Spleen (tissue), 11 donors: ENCODE data around the gene PRDX3. TPM values are rescaled to one million over a fixed set of nuclear protein-coding genes. Genes with fewer than 3 reads are reported as not detected.

Experiments
- DNase-seq: peaks from one replicate; pipeline ENCODE4 v3.0.0-alpha.2; 2020
- H3K27ac ChIP-seq, 8 donors: fragments of 200-600 bp; sonication (generic) in 7 of 8; 1 replicate in 4 of 8; 2 replicates in 4 of 8; pipeline versions ENCODE4 v1.5.0 to v1.8.0; 2016 to 2021; ENCODE audit warnings: inconsistent platforms in 4 of 8, mild to moderate bottlenecking in 4 of 8, moderate library complexity in 1 of 8
- H3K27me3 ChIP-seq, 7 donors: fragments of 200-600 bp; sonication (generic) in 6 of 7; replicated peaks in 1 of 7; 1 replicate in 4 of 7; 2 replicates in 3 of 7; pipeline versions ENCODE4 v1.5.0 to v1.8.0; 2016 to 2021; ENCODE audit warnings: inconsistent platforms in 3 of 7, mild to moderate bottlenecking in 1 of 7
- H3K36me3 ChIP-seq, 6 donors: fragments of 200-600 bp; sonication (generic) in 5 of 6; 1 replicate in 4 of 6; 2 replicates in 2 of 6; pipeline versions ENCODE4 v1.5.0 to v1.8.0; 2016 to 2021; ENCODE audit warnings: inconsistent platforms in 2 of 6
- H3K4me1 ChIP-seq, 6 donors: fragments of 200-600 bp; sonication (generic) in 5 of 6; 1 replicate in 3 of 6; 2 replicates in 3 of 6; pipeline versions ENCODE4 v1.5.0 to v1.8.0; 2016 to 2021; ENCODE audit warnings: inconsistent platforms in 3 of 6
- H3K4me3 ChIP-seq, 8 donors: fragments of 200-600 bp; sonication (generic) in 7 of 8; 1 replicate in 4 of 8; 2 replicates in 4 of 8; pipeline versions ENCODE4 v1.5.0 to v1.8.0; 2016 to 2021; ENCODE audit warnings: inconsistent platforms in 4 of 8, mild to moderate bottlenecking in 4 of 8, moderate library complexity in 2 of 8
- H3K9me3 ChIP-seq, 8 donors: fragments of 200-600 bp; sonication (generic) in 7 of 8; 1 replicate in 4 of 8; 2 replicates in 4 of 8; pipeline versions ENCODE4 v1.5.0 to v1.8.0; 2016 to 2021; ENCODE audit warnings: inconsistent platforms in 4 of 8
- POLR2A ChIP-seq, 3 donors: fragments of 450-650 bp; IDR thresholded peaks; one replicate each; pipeline ENCODE4 v1.5.1; 2017; ENCODE audit warnings: antibody characterized with exemption in 3 of 3, mild to moderate bottlenecking in 1 of 3
- POLR2AphosphoS5 ChIP-seq, 3 donors: sonication (generic); formaldehyde crosslinking; IDR thresholded peaks; one replicate each; pipeline ENCODE4 v1.5.1; 2017; ENCODE audit warnings: antibody characterized with exemption in 3 of 3
- WGBS, 5 donors: extraction: QIAGEN DNeasy Blood & Tissue Kit in 3 of 5; methylation state at CpG; one replicate each; pipeline versions ENCODE4 v1.1.5 to v1.1.7; 2013 to 2018; 5-methylcytosine and 5-hydroxymethylcytosine counted together
- intact Hi-C: fragments of 100-400 bp; cut with DNase I; formaldehyde crosslinking; loops from one replicate; pipeline ENCODE4 v1.15.0; 2023; ENCODE audit warnings: low total_unique reads
- polyA plus RNA-seq, 3 donors: library from polyadenylated mRNA; stranded (reverse); fragments of 200-250 nt; gene quantifications; one replicate each; pipeline ENCODE4 v1.2.1, GENCODE V29; 2013
- total RNA-seq, 7 donors: library from RNA; depleted of rRNA in 3 of 7; stranded (reverse); fragments of >200 nt in 3 of 7; fragmentation: NEBNext Ultra II Directional in 4 of 7; extraction: Animal tissue kit (Norgen Biotek cat#: 25700) in 4 of 7; gene quantifications; one replicate each; pipeline versions ENCODE4 v1.1.0 to v1.2.1, GENCODE V29; 2016 to 2021
- TF ChIP-seq, protein P1 (sequence below), 11 experiments: fragments of 200-600 bp in 7 of 11; fragments of 450-650 bp in 4 of 11; sonication (generic) in 4 of 11; IDR thresholded peaks in 8 of 11; conservative IDR thresholded peaks in 3 of 11; 1 replicate in 7 of 11; 2 replicates in 4 of 11; pipeline versions ENCODE4 v1.4.0 to v1.8.0; 2016 to 2021; ENCODE audit warnings: antibody characterized with exemption in 11 of 11, inconsistent platforms in 4 of 11, mild to moderate bottlenecking in 1 of 11
- donor health status: healthy with polysubstance abuse.
- donor health status: DM: no; HTN: no; CAD: no; lungs with moderate emphysema.
- donor health status: DM: no; HTN: no; CAD: no.
- donor health status: Bipolar disorder and iron deficiency.
- donor health status: healthy.
- donor health status: DM: no; HTN: no; CAD: no.
- donor health status: DM: yes; HTN: yes; CAD: no.

Gene PRDX3
- total and polyA plus RNA-seq, 10 donors: 61.9 to 138 (median 96.5) TPM

GRCh38 chr10:119209736-119210355 is 31.2 kb upstream of the PRDX3 start:
- peaks cover 36 to 86% (median 78%) of the 10 kb centered on the region in 6 donors for H3K4me1 ChIP-seq
- H3K9me3 ChIP-seq: no peaks in the 10 kb centered on the region
- intact Hi-C loops: loop anchor here (5.0 to 10.0 kb wide), 3 partner anchors 55 to 207 kb away; no protein-coding TSS in a partner anchor
- no peaks in the 10 kb centered on the region for H3K27me3 ChIP-seq
- 42 to 49% (median 46%) methylated on average over 9 of the region's 9 CpGs for WGBS, 5 donors
- peaks cover 0 to 6% (median 0%) of the 10 kb centered on the region in 6 donors for H3K36me3 ChIP-seq
- DNase-seq: no peak
- peak overlapping the region; percentile 59 to 96 (median 86) for H3K4me3 ChIP-seq
- TF ChIP-seq, protein P1, sequence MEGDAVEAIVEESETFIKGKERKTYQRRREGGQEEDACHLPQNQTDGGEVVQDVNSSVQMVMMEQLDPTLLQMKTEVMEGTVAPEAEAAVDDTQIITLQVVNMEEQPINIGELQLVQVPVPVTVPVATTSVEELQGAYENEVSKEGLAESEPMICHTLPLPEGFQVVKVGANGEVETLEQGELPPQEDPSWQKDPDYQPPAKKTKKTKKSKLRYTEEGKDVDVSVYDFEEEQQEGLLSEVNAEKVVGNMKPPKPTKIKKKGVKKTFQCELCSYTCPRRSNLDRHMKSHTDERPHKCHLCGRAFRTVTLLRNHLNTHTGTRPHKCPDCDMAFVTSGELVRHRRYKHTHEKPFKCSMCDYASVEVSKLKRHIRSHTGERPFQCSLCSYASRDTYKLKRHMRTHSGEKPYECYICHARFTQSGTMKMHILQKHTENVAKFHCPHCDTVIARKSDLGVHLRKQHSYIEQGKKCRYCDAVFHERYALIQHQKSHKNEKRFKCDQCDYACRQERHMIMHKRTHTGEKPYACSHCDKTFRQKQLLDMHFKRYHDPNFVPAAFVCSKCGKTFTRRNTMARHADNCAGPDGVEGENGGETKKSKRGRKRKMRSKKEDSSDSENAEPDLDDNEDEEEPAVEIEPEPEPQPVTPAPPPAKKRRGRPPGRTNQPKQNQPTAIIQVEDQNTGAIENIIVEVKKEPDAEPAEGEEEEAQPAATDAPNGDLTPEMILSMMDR (IDR thresholded peaks at IDR 0.05 in 8 of 11, conservative IDR thresholded peaks at IDR 0.05 in 3 of 11): peak in 5 of 11 experiments; percentile 24 to 43 (median 35)
- TF ChIP-seq POLR2AphosphoS5 (IDR thresholded peaks at IDR 0.05): no peak
- H3K27ac ChIP-seq: peak overlapping the region; percentile 58 to 99 (median 97)

DNA sequence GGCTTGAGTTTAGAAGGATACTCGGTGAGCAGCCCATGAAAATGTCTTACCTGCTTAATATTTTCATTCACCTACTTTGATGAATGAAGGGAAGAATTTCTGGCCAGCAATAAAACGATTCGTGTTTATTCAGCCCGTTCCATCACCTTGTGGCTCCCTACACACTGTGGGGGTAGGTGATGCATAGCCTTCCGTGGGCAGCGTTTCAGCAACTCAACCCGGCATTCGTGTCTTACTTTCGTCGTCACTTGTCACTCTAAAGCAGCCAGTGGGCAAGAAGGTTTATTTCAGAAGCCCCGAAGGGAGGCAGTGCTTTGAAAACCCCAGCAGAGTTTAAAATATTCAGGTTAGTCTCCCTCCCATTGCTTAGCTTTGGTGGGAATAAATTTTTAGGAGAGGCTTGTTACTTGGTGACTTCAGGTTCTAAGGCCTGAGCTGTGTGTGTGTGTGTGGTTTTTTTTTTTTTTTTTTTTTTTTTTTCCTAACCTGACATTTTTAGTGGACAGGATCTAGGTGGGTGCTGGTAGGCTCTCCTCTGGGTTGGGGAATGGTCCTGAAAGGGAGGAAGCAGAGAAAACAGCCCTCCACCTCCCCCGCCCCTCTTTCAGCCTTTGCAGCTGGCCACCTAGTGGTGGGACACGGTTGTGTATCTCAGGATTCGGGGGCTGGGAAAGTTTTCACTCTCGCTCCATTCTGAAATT is 30.6 kb upstream of the PRDX3 start:
- intact Hi-C loops: loop anchor here (5.0 kb wide), 2 partner anchors 98 to 208 kb away; no protein-coding TSS in a partner anchor
- Histone ChIP-seq H3K4me1 (peaks cover 35 to 79% (median 72%) of the 10 kb centered on the region in 6 donors), H3K36me3 (peaks cover 0 to 6% (median 0%) of the 10 kb centered on the region in 6 donors), H3K9me3 (no peaks in the 10 kb centered on the region), H3K27ac (peak overlapping the region; percentile 58 to 99 (median 97)), H3K27me3 (no peaks in the 10 kb centered on the region), H3K4me3 (peak overlapping the region; percentile 59 to 96 (median 86))
- whole genome bisulfite sequencing, 5 donors: 4 to 14% (median 7%) methylated on average over 15 of the region's 15 CpGs
- TF ChIP-seq POLR2A (IDR thresholded peaks at IDR 0.05) (no peak), POLR2AphosphoS5 (IDR thresholded peaks at IDR 0.05) (peak in 2 of 3 donors; percentile 6 to 23)
- TF ChIP-seq, protein P1 (IDR thresholded peaks at IDR 0.05 in 8 of 11, conservative IDR thresholded peaks at IDR 0.05 in 3 of 11): peak; percentile 52 to 84 (median 81)
- DNase-seq: peak; percentile 85

DNA sequence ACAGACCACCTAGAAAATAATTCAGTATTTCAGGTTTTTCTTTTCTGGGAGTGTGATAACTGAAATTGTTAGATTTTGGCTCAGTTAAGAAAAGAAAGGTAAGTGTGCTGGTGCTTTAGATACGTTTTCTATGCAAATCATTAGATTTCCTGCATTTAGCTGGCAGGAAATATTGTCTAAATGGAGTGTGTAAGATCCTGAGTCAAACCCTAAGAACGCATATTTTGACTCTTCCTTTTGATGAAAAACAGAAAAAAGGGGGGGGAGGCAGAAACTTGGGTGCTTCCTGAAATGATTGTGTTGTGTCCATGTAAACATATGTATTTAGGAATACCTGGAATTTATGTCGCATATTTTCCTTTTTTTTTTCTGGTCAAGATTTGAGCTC is 29.9 kb upstream of the PRDX3 start:
- Histone ChIP-seq H3K4me3 (peak overlapping the region; percentile 59 to 96 (median 86)), H3K36me3 (peaks cover 0 to 6% (median 0%) of the 10 kb centered on the region in 6 donors)
- intact Hi-C loops: loop anchor here (5.0 kb wide), 2 partner anchors 99 to 209 kb away; no protein-coding TSS in a partner anchor

More for the DNA sequence above, 29.9 kb upstream of the PRDX3 start:
- Histone ChIP-seq H3K9me3 (no peaks in the 10 kb centered on the region), H3K27me3 (no peaks in the 10 kb centered on the region), H3K4me1 (peaks cover 29 to 75% (median 65%) of the 10 kb centered on the region in 6 donors), H3K27ac (peak overlapping the region; percentile 69 to 99 (median 97))
- TF ChIP-seq, protein P1 (IDR thresholded peaks at IDR 0.05 in 8 of 11, conservative IDR thresholded peaks at IDR 0.05 in 3 of 11): no peak
- TF ChIP-seq POLR2A (IDR thresholded peaks at IDR 0.05) (no peak), POLR2AphosphoS5 (IDR thresholded peaks at IDR 0.05) (no peak)
- no peak for DNase-seq
- WGBS, 5 donors: 1 to 4% (median 3%) methylated on average over 3 of the region's 3 CpGs
